Astrocyte (in vitro differentiated cells and primary cell): Measurements from ENCODE around the gene HTR1D.

ENCODE experiments used
- EZH2 ChIP-seq: IDR thresholded peaks from 2 replicates; pipeline ENCODE4 v1.6.1; 2012; ENCODE audit warnings: mild to moderate bottlenecking, low read length, inconsistent platforms; ENCODE audit not compliant: insufficient read depth
- TF ChIP-seq, protein P1 (sequence below): IDR thresholded peaks from 2 replicates; pipeline ENCODE4 v1.5.1; 2011; ENCODE audit warnings: low read depth, mild to moderate bottlenecking, inconsistent platforms, low read length, moderate library complexity; ENCODE audit not compliant: insufficient read depth

DNA sequence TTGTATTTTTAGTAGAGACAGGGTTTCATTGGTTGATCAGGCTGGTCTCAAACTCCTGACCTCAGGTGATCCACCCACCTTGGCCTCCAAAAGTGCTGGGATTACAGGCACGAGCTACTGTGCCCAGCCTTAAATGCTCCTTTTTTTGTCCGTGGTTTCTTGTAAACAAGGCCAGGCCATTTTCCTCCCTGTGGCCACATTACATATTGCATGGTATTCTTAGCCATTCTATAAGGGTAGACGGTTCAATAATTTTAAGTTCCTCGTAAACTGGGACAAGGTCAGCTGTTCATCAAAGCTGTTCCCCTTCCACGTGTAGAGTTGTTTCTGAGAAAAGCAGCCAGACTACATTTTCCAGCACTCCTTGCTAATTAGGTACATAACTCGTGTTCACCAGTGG lies 38.4 kb downstream of the HTR1D start:
- TF ChIP-seq, protein P1, sequence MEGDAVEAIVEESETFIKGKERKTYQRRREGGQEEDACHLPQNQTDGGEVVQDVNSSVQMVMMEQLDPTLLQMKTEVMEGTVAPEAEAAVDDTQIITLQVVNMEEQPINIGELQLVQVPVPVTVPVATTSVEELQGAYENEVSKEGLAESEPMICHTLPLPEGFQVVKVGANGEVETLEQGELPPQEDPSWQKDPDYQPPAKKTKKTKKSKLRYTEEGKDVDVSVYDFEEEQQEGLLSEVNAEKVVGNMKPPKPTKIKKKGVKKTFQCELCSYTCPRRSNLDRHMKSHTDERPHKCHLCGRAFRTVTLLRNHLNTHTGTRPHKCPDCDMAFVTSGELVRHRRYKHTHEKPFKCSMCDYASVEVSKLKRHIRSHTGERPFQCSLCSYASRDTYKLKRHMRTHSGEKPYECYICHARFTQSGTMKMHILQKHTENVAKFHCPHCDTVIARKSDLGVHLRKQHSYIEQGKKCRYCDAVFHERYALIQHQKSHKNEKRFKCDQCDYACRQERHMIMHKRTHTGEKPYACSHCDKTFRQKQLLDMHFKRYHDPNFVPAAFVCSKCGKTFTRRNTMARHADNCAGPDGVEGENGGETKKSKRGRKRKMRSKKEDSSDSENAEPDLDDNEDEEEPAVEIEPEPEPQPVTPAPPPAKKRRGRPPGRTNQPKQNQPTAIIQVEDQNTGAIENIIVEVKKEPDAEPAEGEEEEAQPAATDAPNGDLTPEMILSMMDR, result peak; percentile 35
- TF ChIP-seq EZH2, result no peak
